Fibroblast of lung (primary cell): ENCODE data around the gene SLC4A9.

Source experiments
- CTCF ChIP-seq, 2 donors: IDR thresholded peaks in 1 of 2; conservative IDR thresholded peaks in 1 of 2; 1 replicate in 1 of 2; 2 replicates in 1 of 2; pipeline ENCODE4 v1.5.1; 2011 to 2012; ENCODE audit warnings: low read length in 2 of 2, control low read depth in 1 of 2, inconsistent platforms in 1 of 2, low read depth in 1 of 2, mild to moderate bottlenecking in 1 of 2
- EZH2 ChIP-seq: IDR thresholded peaks from 2 replicates; pipeline ENCODE4 v1.5.1; 2012; ENCODE audit warnings: low read length, control low read depth, mild to moderate bottlenecking; ENCODE audit errors: missing control alignments

DNA sequence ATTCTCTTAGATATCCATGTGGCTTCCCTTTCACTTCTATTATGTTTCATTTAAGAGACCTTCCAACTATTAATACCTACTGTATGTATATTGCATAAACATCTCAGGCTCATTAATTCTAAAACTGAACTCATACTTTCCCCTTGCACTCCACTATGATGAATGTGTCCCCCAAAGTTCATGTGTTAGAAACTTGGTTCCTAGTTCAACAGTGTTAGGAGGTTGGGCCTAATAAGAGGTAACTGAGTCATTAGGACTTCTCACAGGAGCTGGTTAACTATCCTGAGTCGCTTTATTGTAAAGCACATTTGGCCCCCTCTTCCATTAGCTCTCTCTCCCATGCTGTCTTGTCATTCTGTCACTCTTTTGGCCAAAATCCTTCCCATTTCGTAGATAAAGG is 63.6 kb downstream of the SLC4A9 start:
- TF ChIP-seq EZH2 = no peak
- no peak for TF ChIP-seq CTCF (conservative IDR thresholded peaks at IDR 0.05 in 1 of 2, IDR thresholded peaks at IDR 0.05 in 1 of 2; ENCODE audit: low read depth in 1 of 2, low read length in 2 of 2)
